Measurements from ENCODE around the gene BIK.

The BIK gene

GRCh38 chr22:43169310-43170130 lies 59.0 kb downstream of the BIK start:
- H2AK5ac ChIP-seq (ENCODE audit: low read depth, low read length): no peak overlapping the region
- H2BK12ac ChIP-seq (ENCODE audit: low read length): no peak overlapping the region
- no peak overlapping the region for H3K4me3 ChIP-seq (ENCODE audit: low read length in 2 of 2)
- no peak overlapping the region for H4K8ac ChIP-seq (ENCODE audit: low read depth, low read length)
- H3K4ac ChIP-seq (ENCODE audit: low read length): no peak overlapping the region
- H3K9ac ChIP-seq (ENCODE audit: low read depth, low read length, poor library complexity): no peak overlapping the region
- H3K18ac ChIP-seq (ENCODE audit: low read length): no peak overlapping the region
- no peak overlapping the region for H2AFZ ChIP-seq (ENCODE audit: low read length)
- H3K27ac ChIP-seq (replicated peaks; ENCODE audit: low read length): no peak overlapping the region
- DNase-seq (ENCODE audit: low spot score): no peak
- peaks cover 2% of the 10 kb centered on the region for H3K79me1 ChIP-seq (ENCODE audit: low read depth, low read length)
- H3K4me2 ChIP-seq (ENCODE audit: insufficient read depth, low read length, poor library complexity, severe bottlenecking): no peak overlapping the region
- no peak overlapping the region for H2BK120ac ChIP-seq (ENCODE audit: low read depth, low read length)
- H4K91ac ChIP-seq (ENCODE audit: low read depth, low read length, poor library complexity): no peak overlapping the region
- H3K36me3 ChIP-seq (replicated peaks in 1 of 2; ENCODE audit: control insufficient read depth in 2 of 2, insufficient read depth in 2 of 2, low read length in 2 of 2): peaks cover 54 to 72% of the 10 kb centered on the region in 2 donors
- no CpG with 5 or more reads among the region's 23 CpGs for WGBS, 2 donors (ENCODE audit: extremely low coverage in 2 of 2, insufficient read length in 2 of 2, insufficient replicate concordance in 1 of 2)
- peak overlapping the region; percentile 21 for H3K14ac ChIP-seq (ENCODE audit: low read length)
- peak overlapping the region; percentile 39 for H2BK5ac ChIP-seq (ENCODE audit: low read length)
- peaks cover 0 to 2% of the 10 kb centered on the region in 2 donors for H3K9me3 ChIP-seq (replicated peaks in 1 of 2; ENCODE audit: control insufficient read depth in 2 of 2, insufficient read depth in 1 of 2, low read depth in 1 of 2, low read length in 2 of 2)
- H3K4me1 ChIP-seq (ENCODE audit: control insufficient read depth in 2 of 2, insufficient read depth in 1 of 2, low read depth in 1 of 2, low read length in 2 of 2): no peaks in the 10 kb centered on the region
- no peak overlapping the region for H3K23ac ChIP-seq (ENCODE audit: low read depth, low read length, poor library complexity)
- H2BK15ac ChIP-seq (ENCODE audit: low read length): no peak overlapping the region
- H3K27me3 ChIP-seq (ENCODE audit: control insufficient read depth in 3 of 3, insufficient read depth in 3 of 3, low read depth in 1 of 3, low read length in 3 of 3): no peaks in the 10 kb centered on the region

GRCh38 chr22:43170131-43170480 lies 59.6 kb downstream of the BIK start:
- no peak overlapping the region for H2BK15ac ChIP-seq (ENCODE audit: low read length)
- no peak overlapping the region for H4K8ac ChIP-seq (ENCODE audit: low read depth, low read length)
- H3K4me1 ChIP-seq (ENCODE audit: control insufficient read depth in 2 of 2, insufficient read depth in 1 of 2, low read depth in 1 of 2, low read length in 2 of 2): no peaks in the 10 kb centered on the region
- H4K91ac ChIP-seq (ENCODE audit: low read depth, low read length, poor library complexity): no peak overlapping the region
- no peak overlapping the region for H2BK12ac ChIP-seq (ENCODE audit: low read length)
- H3K27me3 ChIP-seq (ENCODE audit: control insufficient read depth in 3 of 3, insufficient read depth in 3 of 3, low read depth in 1 of 3, low read length in 3 of 3): no peaks in the 10 kb centered on the region
- no peak overlapping the region for H2BK5ac ChIP-seq (ENCODE audit: low read length)
- peaks cover 2% of the 10 kb centered on the region for H3K79me1 ChIP-seq (ENCODE audit: low read depth, low read length)
- H3K18ac ChIP-seq (ENCODE audit: low read length): no peak overlapping the region
- DNase-seq (ENCODE audit: low spot score): no peak
- no peak overlapping the region for H3K9ac ChIP-seq (ENCODE audit: low read depth, low read length, poor library complexity)
- no CpG with 5 or more reads among the region's 9 CpGs for WGBS, 2 donors (ENCODE audit: extremely low coverage in 2 of 2, insufficient read length in 2 of 2, insufficient replicate concordance in 1 of 2)
- H2AK5ac ChIP-seq (ENCODE audit: low read depth, low read length): no peak overlapping the region
- no peak overlapping the region for H2AFZ ChIP-seq (ENCODE audit: low read length)
- H2BK120ac ChIP-seq (ENCODE audit: low read depth, low read length): no peak overlapping the region
- peaks cover 0 to 2% of the 10 kb centered on the region in 2 donors for H3K9me3 ChIP-seq (replicated peaks in 1 of 2; ENCODE audit: control insufficient read depth in 2 of 2, insufficient read depth in 1 of 2, low read depth in 1 of 2, low read length in 2 of 2)
- H3K36me3 ChIP-seq (replicated peaks in 1 of 2; ENCODE audit: control insufficient read depth in 2 of 2, insufficient read depth in 2 of 2, low read length in 2 of 2): peaks cover 58 to 78% of the 10 kb centered on the region in 2 donors
- H3K23ac ChIP-seq (ENCODE audit: low read depth, low read length, poor library complexity): no peak overlapping the region
- no peak overlapping the region for H3K4me3 ChIP-seq (ENCODE audit: low read length in 2 of 2)
- no peak overlapping the region for H3K14ac ChIP-seq (ENCODE audit: low read length)
- H3K4ac ChIP-seq (ENCODE audit: low read length): no peak overlapping the region
- H3K4me2 ChIP-seq (ENCODE audit: insufficient read depth, low read length, poor library complexity, severe bottlenecking): no peak overlapping the region
- no peak overlapping the region for H3K27ac ChIP-seq (replicated peaks; ENCODE audit: low read length)

GRCh38 chr22:43171019-43171491 lies 60.5 kb downstream of the BIK start:
- H2BK15ac ChIP-seq (ENCODE audit: low read length): no peak overlapping the region
- no peak overlapping the region for H3K27ac ChIP-seq (replicated peaks; ENCODE audit: low read length)
- H3K9me3 ChIP-seq (replicated peaks in 1 of 2; ENCODE audit: control insufficient read depth in 2 of 2, insufficient read depth in 1 of 2, low read depth in 1 of 2, low read length in 2 of 2): peaks cover 0 to 2% of the 10 kb centered on the region in 2 donors
- H3K4me1 ChIP-seq (ENCODE audit: control insufficient read depth in 2 of 2, insufficient read depth in 1 of 2, low read depth in 1 of 2, low read length in 2 of 2): no peaks in the 10 kb centered on the region
- H3K14ac ChIP-seq (ENCODE audit: low read length): no peak overlapping the region
- H3K27me3 ChIP-seq (ENCODE audit: control insufficient read depth in 3 of 3, insufficient read depth in 3 of 3, low read depth in 1 of 3, low read length in 3 of 3): no peaks in the 10 kb centered on the region
- H3K9ac ChIP-seq (ENCODE audit: low read depth, low read length, poor library complexity): peak overlapping the region; percentile 15
- H2BK12ac ChIP-seq (ENCODE audit: low read length): no peak overlapping the region
- peaks cover 63 to 86% of the 10 kb centered on the region in 2 donors for H3K36me3 ChIP-seq (replicated peaks in 1 of 2; ENCODE audit: control insufficient read depth in 2 of 2, insufficient read depth in 2 of 2, low read length in 2 of 2)
- DNase-seq (ENCODE audit: low spot score): no peak
- H3K4ac ChIP-seq (ENCODE audit: low read length): no peak overlapping the region
- peaks cover 2% of the 10 kb centered on the region for H3K79me1 ChIP-seq (ENCODE audit: low read depth, low read length)
- no peak overlapping the region for H4K91ac ChIP-seq (ENCODE audit: low read depth, low read length, poor library complexity)
- no peak overlapping the region for H3K23ac ChIP-seq (ENCODE audit: low read depth, low read length, poor library complexity)
- H2BK120ac ChIP-seq (ENCODE audit: low read depth, low read length): no peak overlapping the region
- H3K4me2 ChIP-seq (ENCODE audit: insufficient read depth, low read length, poor library complexity, severe bottlenecking): no peak overlapping the region
- no peak overlapping the region for H2AFZ ChIP-seq (ENCODE audit: low read length)
- H3K18ac ChIP-seq (ENCODE audit: low read length): no peak overlapping the region
- H4K8ac ChIP-seq (ENCODE audit: low read depth, low read length): no peak overlapping the region
- no peak overlapping the region for H3K4me3 ChIP-seq (ENCODE audit: low read length in 2 of 2)
- no CpG with 5 or more reads among the region's 14 CpGs for WGBS, 2 donors (ENCODE audit: extremely low coverage in 2 of 2, insufficient read length in 2 of 2, insufficient replicate concordance in 1 of 2)
- no peak overlapping the region for H2BK5ac ChIP-seq (ENCODE audit: low read length)
- no peak overlapping the region for H2AK5ac ChIP-seq (ENCODE audit: low read depth, low read length)

GRCh38 chr22:43171607-43172006 lies 61.1 kb downstream of the BIK start:
- no peak overlapping the region for H3K4me3 ChIP-seq (ENCODE audit: low read length in 2 of 2)
- H3K9me3 ChIP-seq (replicated peaks in 1 of 2; ENCODE audit: control insufficient read depth in 2 of 2, insufficient read depth in 1 of 2, low read depth in 1 of 2, low read length in 2 of 2): peaks cover 0 to 2% of the 10 kb centered on the region in 2 donors
- no peak overlapping the region for H3K4me2 ChIP-seq (ENCODE audit: insufficient read depth, low read length, poor library complexity, severe bottlenecking)
- H3K27ac ChIP-seq (replicated peaks; ENCODE audit: low read length): no peak overlapping the region
- H3K36me3 ChIP-seq (replicated peaks in 1 of 2; ENCODE audit: control insufficient read depth in 2 of 2, insufficient read depth in 2 of 2, low read length in 2 of 2): peaks cover 65 to 88% of the 10 kb centered on the region in 2 donors
- no peak overlapping the region for H2AFZ ChIP-seq (ENCODE audit: low read length)
- DNase-seq (ENCODE audit: low spot score): no peak
- H2AK5ac ChIP-seq (ENCODE audit: low read depth, low read length): no peak overlapping the region
- no peaks in the 10 kb centered on the region for H3K4me1 ChIP-seq (ENCODE audit: control insufficient read depth in 2 of 2, insufficient read depth in 1 of 2, low read depth in 1 of 2, low read length in 2 of 2)
- no peak overlapping the region for H2BK12ac ChIP-seq (ENCODE audit: low read length)
- H3K79me1 ChIP-seq (ENCODE audit: low read depth, low read length): peaks cover under 1% of the 10 kb centered on the region
- no CpG with 5 or more reads among the region's 12 CpGs for WGBS, 2 donors (ENCODE audit: extremely low coverage in 2 of 2, insufficient read length in 2 of 2, insufficient replicate concordance in 1 of 2)
- no peak overlapping the region for H2BK15ac ChIP-seq (ENCODE audit: low read length)
- no peak overlapping the region for H3K14ac ChIP-seq (ENCODE audit: low read length)
- no peak overlapping the region for H3K4ac ChIP-seq (ENCODE audit: low read length)
- no peak overlapping the region for H4K91ac ChIP-seq (ENCODE audit: low read depth, low read length, poor library complexity)
- H3K27me3 ChIP-seq (ENCODE audit: control insufficient read depth in 3 of 3, insufficient read depth in 3 of 3, low read depth in 1 of 3, low read length in 3 of 3): no peaks in the 10 kb centered on the region
- H2BK5ac ChIP-seq (ENCODE audit: low read length): no peak overlapping the region
- H3K9ac ChIP-seq (ENCODE audit: low read depth, low read length, poor library complexity): no peak overlapping the region
- no peak overlapping the region for H2BK120ac ChIP-seq (ENCODE audit: low read depth, low read length)
- H3K18ac ChIP-seq (ENCODE audit: low read length): peak overlapping the region; percentile 19
- H4K8ac ChIP-seq (ENCODE audit: low read depth, low read length): no peak overlapping the region
- H3K23ac ChIP-seq (ENCODE audit: low read depth, low read length, poor library complexity): no peak overlapping the region

All from neuronal stem cell (in vitro differentiated cells).